H1 (cell line): Measurements from ENCODE around the gene ADPRH. TPM values are rescaled to one million over a fixed set of nuclear protein-coding genes. Genes with fewer than 3 reads are reported as not detected.

Experiments
- CTCF ChIA-PET: fragments of 300-600 bp; sonication (Branson Sonifier 250); formaldehyde crosslinking; loops from one replicate; lab custom pipeline; 2021; ENCODE audit not compliant: partially characterized antibody; lab: Charles Lee
- POLR2A ChIA-PET: fragments of 300-600 bp; sonication (Branson Sonifier 250); formaldehyde crosslinking; loops from one replicate; lab custom pipeline; 2021; ENCODE audit warnings: inconsistent platforms; ENCODE audit not compliant: partially characterized antibody; lab: Charles Lee
- DNase-seq, 2 experiments: peaks; one replicate each; pipeline versions ENCODE4 v3.0.0 to v3.0.0-alpha.2; 2010 to 2022; ENCODE audit warnings: low spot score in 2 of 2, low read depth in 1 of 2, mixed read lengths in 1 of 2
- FAIRE-seq: peaks from 2 replicates; lab custom pipeline; 2011; peaks lifted over from hg19 to GRCh38; lab: Jason Lieb, UNC
- H2AFZ ChIP-seq: 2 replicates; pipeline ENCODE4 v1.8.1; 2012; ENCODE audit warnings: low read length, inconsistent platforms
- H2AK5ac ChIP-seq: 2 replicates; pipeline ENCODE4 v1.6.1; 2013; ENCODE audit warnings: low read depth, low read length
- H2BK120ac ChIP-seq: replicated peaks from 2 replicates; pipeline ENCODE3; 2013; ENCODE audit warnings: low read depth, low read length, inconsistent platforms
- H2BK12ac ChIP-seq: 2 replicates; pipeline ENCODE4 v1.6.1; 2013; ENCODE audit warnings: low read depth, low read length
- H2BK15ac ChIP-seq: 2 replicates; pipeline ENCODE4 v1.6.1; 2013; ENCODE audit warnings: low read length
- H2BK20ac ChIP-seq: 2 replicates; pipeline ENCODE4 v1.6.1; 2013; ENCODE audit warnings: low read length
- H2BK5ac ChIP-seq: 2 replicates; pipeline ENCODE4 v1.6.1; 2013; ENCODE audit warnings: low read depth, low read length
- H3K14ac ChIP-seq: 2 replicates; pipeline ENCODE4 v1.6.1; 2013; ENCODE audit warnings: inconsistent platforms; ENCODE audit not compliant: insufficient read length
- H3K18ac ChIP-seq: 2 replicates; pipeline ENCODE4 v1.6.1; 2013; ENCODE audit warnings: low read length; ENCODE audit errors: extremely low read depth
- H3K23ac ChIP-seq: 2 replicates; pipeline ENCODE4 v1.6.1; 2013; ENCODE audit warnings: inconsistent platforms; ENCODE audit not compliant: insufficient read length
- H3K23me2 ChIP-seq: 2 replicates; pipeline ENCODE4 v1.6.1; 2013; ENCODE audit warnings: low read depth, low read length
- H3K27ac ChIP-seq: 2 replicates; pipeline ENCODE4 v1.6.1; 2011; ENCODE audit warnings: low read depth, low read length, inconsistent platforms
- H3K27me3 ChIP-seq, 4 experiments: replicated peaks in 1 of 4; 1 replicate in 1 of 4; 2 replicates in 3 of 4; pipeline versions ENCODE4 v1.6.1 to v1.8.1; 2011 to 2013; ENCODE audit warnings: low read length in 3 of 4, mild to moderate bottlenecking in 3 of 4, inconsistent platforms in 2 of 4, mixed read lengths in 2 of 4, moderate library complexity in 1 of 4; ENCODE audit not compliant: control insufficient read depth in 3 of 4, insufficient read depth in 3 of 4; ENCODE audit errors: extremely low read depth in 1 of 4
- H3K36me3 ChIP-seq, 4 experiments: 2 replicates each; pipeline versions ENCODE4 v1.6.1 to v1.8.1; 2011 to 2013; ENCODE audit warnings: mild to moderate bottlenecking in 4 of 4, low read length in 3 of 4, moderate library complexity in 2 of 4, control low read depth in 1 of 4, inconsistent platforms in 1 of 4; ENCODE audit not compliant: insufficient read depth in 4 of 4, control insufficient read depth in 2 of 4
- H3K4ac ChIP-seq: replicated peaks from 2 replicates; pipeline ENCODE3; 2013; ENCODE audit warnings: low read length, low read depth, mixed read lengths, inconsistent platforms; ENCODE audit not compliant: insufficient read length
- H3K4me1 ChIP-seq, 4 experiments: replicated peaks in 1 of 4; 1 replicate in 1 of 4; 2 replicates in 3 of 4; pipeline versions ENCODE4 v1.6.1 to v1.8.1; 2011 to 2013; ENCODE audit warnings: low read length in 3 of 4, inconsistent platforms in 2 of 4, mixed read lengths in 1 of 4; ENCODE audit not compliant: insufficient read depth in 4 of 4, control insufficient read depth in 3 of 4
- H3K4me2 ChIP-seq, 2 experiments: 2 replicates each; pipeline versions ENCODE4 v1.6.1 to v1.8.1; 2011 to 2013; ENCODE audit warnings: low read depth in 2 of 2, low read length in 2 of 2, control low read depth in 1 of 2, inconsistent platforms in 1 of 2, mild to moderate bottlenecking in 1 of 2; ENCODE audit not compliant: insufficient read depth in 1 of 2
- H3K4me3 ChIP-seq, 4 experiments: fragments of 200-600, 300-600 bp in 1 of 4; sonication (generic), shearing (Covaris generic), sonication (Bioruptor Twin) in 1 of 4; 2 replicates each; pipeline versions ENCODE4 v1.5.1 to v1.8.1; 2011 to 2016; ENCODE audit warnings: low read length in 4 of 4, low read depth in 3 of 4, control low read depth in 2 of 4, inconsistent platforms in 2 of 4, mild to moderate bottlenecking in 2 of 4, mixed read lengths in 1 of 4, moderate library complexity in 1 of 4; ENCODE audit not compliant: insufficient read depth in 2 of 4; ENCODE audit errors: extremely low read depth in 1 of 4
- H3K56ac ChIP-seq: replicated peaks from 2 replicates; pipeline ENCODE3; 2013; ENCODE audit warnings: low read depth, mild to moderate bottlenecking, mixed read lengths, low read length, inconsistent platforms; ENCODE audit not compliant: insufficient read length
- H3K79me1 ChIP-seq: 2 replicates; pipeline ENCODE4 v1.6.1; 2013; ENCODE audit warnings: low read depth, low read length, control low read depth
- H3K79me2 ChIP-seq, 2 experiments: 2 replicates each; pipeline versions ENCODE4 v1.6.1 to v1.8.1; 2012 to 2013; ENCODE audit warnings: low read length in 2 of 2, mild to moderate bottlenecking in 2 of 2, inconsistent platforms in 1 of 2; ENCODE audit not compliant: insufficient read depth in 2 of 2, control insufficient read depth in 1 of 2
- H3K9ac ChIP-seq, 4 experiments: replicated peaks in 1 of 4; 1 replicate in 1 of 4; 2 replicates in 3 of 4; pipeline versions ENCODE4 v1.6.1 to v1.8.1; 2011 to 2013; ENCODE audit warnings: low read depth in 3 of 4, low read length in 3 of 4, control low read depth in 2 of 4, mild to moderate bottlenecking in 2 of 4, moderate library complexity in 2 of 4, inconsistent platforms in 1 of 4; ENCODE audit errors: extremely low read depth in 1 of 4
- H3K9me3 ChIP-seq, 2 experiments: 2 replicates each; pipeline versions ENCODE4 v1.6.1 to v1.8.1; 2012 to 2013; ENCODE audit warnings: mild to moderate bottlenecking in 2 of 2, moderate library complexity in 2 of 2, control low read depth in 1 of 2, inconsistent platforms in 1 of 2, low read depth in 1 of 2, low read length in 1 of 2, mixed read lengths in 1 of 2; ENCODE audit not compliant: insufficient read depth in 2 of 2
- H4K20me1 ChIP-seq, 2 experiments: replicated peaks in 1 of 2; 2 replicates each; pipeline versions ENCODE3 to v1.8.1; 2011 to 2013; ENCODE audit warnings: inconsistent platforms in 2 of 2, low read length in 2 of 2, mild to moderate bottlenecking in 1 of 2; ENCODE audit not compliant: insufficient read depth in 2 of 2, control insufficient read depth in 1 of 2
- H4K5ac ChIP-seq: 2 replicates; pipeline ENCODE4 v1.6.1; 2013; ENCODE audit warnings: low read length, low read depth, mixed read lengths, inconsistent platforms; ENCODE audit not compliant: insufficient read length
- H4K8ac ChIP-seq: 2 replicates; pipeline ENCODE4 v1.8.0; 2013; ENCODE audit warnings: mild to moderate bottlenecking, moderate library complexity, low read length, inconsistent platforms; ENCODE audit not compliant: insufficient read depth; ENCODE audit errors: extremely low read depth
- H4K91ac ChIP-seq: replicated peaks from 2 replicates; pipeline ENCODE3; 2013; ENCODE audit warnings: low read length, mixed read lengths, inconsistent platforms; ENCODE audit not compliant: insufficient read length
- POU5F1 ChIP-seq: IDR thresholded peaks from 2 replicates; pipeline ENCODE4 v1.6.1; 2011; ENCODE audit warnings: low read depth, mild to moderate bottlenecking, low read length, moderate library complexity
- RNF2 ChIP-seq: fragments of 200-900, 300-1000 bp; sonication (generic); IDR thresholded peaks from 2 replicates; pipeline ENCODE4 v1.7.1; 2016; ENCODE audit warnings: borderline replicate concordance, low read depth, mild to moderate bottlenecking, antibody characterized with exemption, low read length; ENCODE audit not compliant: poor library complexity, severe bottlenecking; ENCODE audit errors: missing control alignments
- SIN3A ChIP-seq, 2 experiments: IDR thresholded peaks in 1 of 2; conservative IDR thresholded peaks in 1 of 2; 2 replicates each; pipeline ENCODE4 v1.6.1; 2011 to 2012; ENCODE audit warnings: low read length in 2 of 2, improper control_type of control experiment in 1 of 2, low read depth in 1 of 2, mild to moderate bottlenecking in 1 of 2
- YY1 ChIP-seq: IDR thresholded peaks from 2 replicates; pipeline ENCODE4 v1.6.1; 2011; ENCODE audit warnings: low read depth, mild to moderate bottlenecking, low read length
- WGBS, 2 experiments: shearing (Covaris generic) in 1 of 2; methylation state at CpG; one replicate each; pipeline versions ENCODE4 v1.1.6 to v1.1.7; 2013 to 2015; ENCODE audit warnings: low lambda C conversion rate in 2 of 2, mixed read lengths in 2 of 2, inconsistent platforms in 1 of 2, low coverage in 1 of 2, missing lambda C conversion rate in 1 of 2; ENCODE audit not compliant: insufficient replicate concordance in 2 of 2, insufficient coverage in 1 of 2, insufficient read length in 1 of 2; ENCODE audit errors: extremely low coverage in 1 of 2, missing lambda C conversion rate in 1 of 2; 5-methylcytosine and 5-hydroxymethylcytosine counted together
- polyA plus RNA-seq, 7 experiments: library from polyadenylated mRNA; depleted of rRNA in 3 of 7; stranded (reverse) in 5 of 7; unstranded in 2 of 7; fragments of >200 nt in 5 of 7; fragments of 200-250 nt in 2 of 7; gene quantifications; 1 replicate in 5 of 7; 2 replicates in 1 of 7; 4 replicates in 1 of 7; pipeline versions ENCODE4 v1.2.1 to v1.2.3, GENCODE V29; 2011 to 2013; ENCODE audit warnings: missing spikeins in 2 of 7, mixed read lengths in 2 of 7
- total RNA-seq: library from RNA; stranded (reverse); fragmentation: NEBNext Ultra II Directional; extraction: Animal tissue kit (Norgen Biotek cat#: 25700); gene quantifications from 2 replicates; pipeline ENCODE4 v1.2.1, GENCODE V29; 2021
- TF ChIP-seq, protein P1 (sequence below): IDR thresholded peaks from 2 replicates; pipeline ENCODE4 v1.6.1; 2012; ENCODE audit warnings: low read length, inconsistent platforms
- TF ChIP-seq, protein P2 (sequence below): IDR thresholded peaks from 2 replicates; pipeline ENCODE4 v1.6.1; 2011; ENCODE audit warnings: low read depth, mild to moderate bottlenecking, low read length; ENCODE audit not compliant: insufficient read depth

ADPRH gene
- total and polyA plus RNA-seq, 2 of the 8 experiments (the other 6 are each of a cell fraction or from before 2014, with no cell fraction given): 2.6 to 4.2 TPM

DNA sequence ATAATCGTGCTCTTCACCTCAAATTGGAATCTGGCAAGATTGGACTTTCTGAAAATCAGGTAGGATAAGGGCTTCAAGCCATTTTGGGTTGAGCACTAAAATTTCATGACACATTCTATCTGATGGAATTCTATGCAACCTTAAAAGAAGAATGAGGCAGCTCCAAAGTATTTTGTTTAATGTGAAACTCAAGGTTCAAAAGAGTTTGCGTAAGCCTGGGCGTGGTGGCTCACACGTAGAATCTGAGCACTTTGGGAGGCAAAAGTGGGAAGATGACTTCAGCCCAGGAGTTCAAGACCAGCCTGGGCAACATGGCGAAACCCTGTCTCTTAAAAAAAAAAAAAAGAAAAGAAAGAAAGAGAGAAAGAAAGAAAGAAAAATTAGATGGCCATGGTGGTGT, 14.8 kb downstream of the ADPRH start:
- Histone ChIP-seq H4K20me1 (no peaks in the 10 kb centered on the region), H3K79me1 (no peaks in the 10 kb centered on the region), H3K4me3 (no peak overlapping the region), H3K14ac (no peak overlapping the region), H3K4me2 (no peak overlapping the region), H2BK20ac (no peak overlapping the region), H3K4ac (no peak overlapping the region), H2BK12ac (no peak overlapping the region), H3K36me3 (no peaks in the 10 kb centered on the region), H2BK15ac (no peak overlapping the region), H3K9me3 (no peaks in the 10 kb centered on the region), H2AFZ (no peak overlapping the region), H4K5ac (no peak overlapping the region), H3K18ac (no peak overlapping the region), H3K56ac (no peak overlapping the region), H3K9ac (no peak overlapping the region), H3K23me2 (no peaks in the 10 kb centered on the region), H4K91ac (no peak overlapping the region), H2AK5ac (no peak overlapping the region), H3K79me2 (no peaks in the 10 kb centered on the region), H2BK120ac (no peak overlapping the region), H3K23ac (no peak overlapping the region), H3K27ac (no peak overlapping the region), H3K4me1 (peaks cover 0 to 7% (median 3%) of the 10 kb centered on the region in 4 experiments; a peak in 4 of 7 replicates), H4K8ac (no peak overlapping the region), H2BK5ac (no peak overlapping the region), H3K27me3 (no peaks in the 10 kb centered on the region)
- DNase-seq (no peak), FAIRE-seq (no peak)
- POLR2A ChIA-PET: interaction anchor here (1.2 to 2.2 kb wide), 2 partner anchors 14 kb away, joined by 3 to 7 read pairs; partner anchors contain the start of gene ADPRH
- CTCF ChIA-PET: no interaction called here
- 91% methylated on average over 5 of the region's 5 CpGs; no CpG with 5 or more reads in 1 of the 2 experiments for WGBS, 2 experiments
- TF ChIP-seq RNF2 (no peak), POU5F1 (no peak), YY1 (no peak), SIN3A (conservative IDR thresholded peaks at IDR 0.05 in 1 of 2, IDR thresholded peaks at IDR 0.05 in 1 of 2; ENCODE audit: low read depth in 1 of 2, low read length in 2 of 2) (no peak)
- TF ChIP-seq, protein P1, sequence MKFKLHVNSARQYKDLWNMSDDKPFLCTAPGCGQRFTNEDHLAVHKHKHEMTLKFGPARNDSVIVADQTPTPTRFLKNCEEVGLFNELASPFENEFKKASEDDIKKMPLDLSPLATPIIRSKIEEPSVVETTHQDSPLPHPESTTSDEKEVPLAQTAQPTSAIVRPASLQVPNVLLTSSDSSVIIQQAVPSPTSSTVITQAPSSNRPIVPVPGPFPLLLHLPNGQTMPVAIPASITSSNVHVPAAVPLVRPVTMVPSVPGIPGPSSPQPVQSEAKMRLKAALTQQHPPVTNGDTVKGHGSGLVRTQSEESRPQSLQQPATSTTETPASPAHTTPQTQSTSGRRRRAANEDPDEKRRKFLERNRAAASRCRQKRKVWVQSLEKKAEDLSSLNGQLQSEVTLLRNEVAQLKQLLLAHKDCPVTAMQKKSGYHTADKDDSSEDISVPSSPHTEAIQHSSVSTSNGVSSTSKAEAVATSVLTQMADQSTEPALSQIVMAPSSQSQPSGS: no peak
- TF ChIP-seq, protein P2, sequence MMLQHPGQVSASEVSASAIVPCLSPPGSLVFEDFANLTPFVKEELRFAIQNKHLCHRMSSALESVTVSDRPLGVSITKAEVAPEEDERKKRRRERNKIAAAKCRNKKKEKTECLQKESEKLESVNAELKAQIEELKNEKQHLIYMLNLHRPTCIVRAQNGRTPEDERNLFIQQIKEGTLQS: no peak
